ENCODE results near the gene PSTK. TPM values are rescaled to one million over a fixed set of nuclear protein-coding genes. Genes with fewer than 3 reads are reported as not detected.

PSTK gene
- total RNA-seq, 1 donor from 2014 or later, result 18.1 TPM

- no peak overlapping the region for H3K4me2 ChIP-seq
- H3K36me3 ChIP-seq, result no peaks in the 10 kb centered on the region
- Mint-ChIP-seq H3K36me3 (no peaks in the 10 kb centered on the region), H3K27me3 (ENCODE audit: insufficient read depth, low read depth) (peaks cover 3% of the 10 kb centered on the region), H3K4me1 (no peaks in the 10 kb centered on the region), H3K9me3 (no peaks in the 10 kb centered on the region), H3K4me3 (no peak overlapping the region), H3K27ac (peak overlapping the region; percentile 30)
- H3K79me2 ChIP-seq (ENCODE audit: low read depth), result no peaks in the 10 kb centered on the region
- DNase-seq (ENCODE audit: low spot score), result no peak
- no peaks in the 10 kb centered on the region for H3K9me3 ChIP-seq (ENCODE audit: low read depth)
- no peak overlapping the region for H3K4me3 ChIP-seq
- no peaks in the 10 kb centered on the region for H3F3A ChIP-seq (ENCODE audit: low read depth)
- no peaks in the 10 kb centered on the region for H3K27me3 ChIP-seq
- TF ChIP-seq EZH2 (IDR thresholded peaks at IDR 0.05), result no peak
- TF ChIP-seq CTCF (IDR thresholded peaks at IDR 0.05), result no peak
- no peak for TF ChIP-seq EZH2phosphoT487 (IDR thresholded peaks at IDR 0.05)
- H4K20me1 ChIP-seq (ENCODE audit: low read depth), result no peaks in the 10 kb centered on the region
- H3K27ac ChIP-seq, result no peak overlapping the region
- H3K4me1 ChIP-seq, result peaks cover 4% of the 10 kb centered on the region
- H3K9ac ChIP-seq, result no peak overlapping the region
- no peak overlapping the region for H2AFZ ChIP-seq (replicated peaks)
Measured at GRCh38 chr10:122974023-122974422, 6.2 kb upstream of the PSTK start.

GRCh38 chr10:122974543-122975064, 5.6 kb upstream of the PSTK start:
- Mint-ChIP-seq H3K27me3 (ENCODE audit: insufficient read depth, low read depth) (peaks cover 3% of the 10 kb centered on the region), H3K4me3 (no peak overlapping the region), H3K4me1 (peaks cover under 1% of the 10 kb centered on the region), H3K27ac (no peak overlapping the region), H3K9me3 (no peaks in the 10 kb centered on the region), H3K36me3 (no peaks in the 10 kb centered on the region)
- no peak for TF ChIP-seq EZH2phosphoT487 (IDR thresholded peaks at IDR 0.05)
- TF ChIP-seq CTCF (IDR thresholded peaks at IDR 0.05), result no peak
- no peak for TF ChIP-seq EZH2 (IDR thresholded peaks at IDR 0.05)
- no peaks in the 10 kb centered on the region for H4K20me1 ChIP-seq (ENCODE audit: low read depth)
- H3K36me3 ChIP-seq, result no peaks in the 10 kb centered on the region
- DNase-seq (ENCODE audit: low spot score), result no peak
- no peak overlapping the region for H3K4me3 ChIP-seq
- peaks cover under 1% of the 10 kb centered on the region for H3F3A ChIP-seq (ENCODE audit: low read depth)
- no peak overlapping the region for H3K27ac ChIP-seq
- no peak overlapping the region for H3K9ac ChIP-seq
- H2AFZ ChIP-seq (replicated peaks), result no peak overlapping the region
- no peaks in the 10 kb centered on the region for H3K9me3 ChIP-seq (ENCODE audit: low read depth)
- no peak overlapping the region for H3K4me2 ChIP-seq
- H3K27me3 ChIP-seq, result no peaks in the 10 kb centered on the region
- H3K4me1 ChIP-seq, result peaks cover 6% of the 10 kb centered on the region
- H3K79me2 ChIP-seq (ENCODE audit: low read depth), result no peaks in the 10 kb centered on the region

- Histone ChIP-seq H3K27ac (no peak overlapping the region), H3K9ac (no peak overlapping the region), H3K79me2 (ENCODE audit: low read depth) (no peaks in the 10 kb centered on the region), H3K4me2 (peak overlapping the region; percentile 95), H3K36me3 (no peaks in the 10 kb centered on the region), H3K9me3 (ENCODE audit: low read depth) (no peaks in the 10 kb centered on the region), H3K27me3 (no peaks in the 10 kb centered on the region), H2AFZ (replicated peaks) (peak overlapping the region; percentile 38), H4K20me1 (ENCODE audit: low read depth) (no peaks in the 10 kb centered on the region), H3F3A (ENCODE audit: low read depth) (peaks cover 9% of the 10 kb centered on the region), H3K4me3 (peak overlapping the region; percentile 95), H3K4me1 (peaks cover 9% of the 10 kb centered on the region)
- Mint-ChIP-seq H3K27ac (no peak overlapping the region), H3K4me1 (peaks cover 5% of the 10 kb centered on the region), H3K4me3 (peak overlapping the region; percentile 86), H3K36me3 (no peaks in the 10 kb centered on the region), H3K9me3 (no peaks in the 10 kb centered on the region), H3K27me3 (ENCODE audit: insufficient read depth, low read depth) (peaks cover 3% of the 10 kb centered on the region)
- TF ChIP-seq EZH2phosphoT487 (IDR thresholded peaks at IDR 0.05) (no peak), CTCF (IDR thresholded peaks at IDR 0.05) (peak; percentile 52)
- DNase-seq (ENCODE audit: low spot score), result peak; percentile 51
Measured at GRCh38 chr10:122981066-122981464, 864 bp downstream of the PSTK start.
